GM12878 (cell line): ENCODE measurements around the gene KEL. TPM values are rescaled to one million over a fixed set of nuclear protein-coding genes. Genes with fewer than 3 reads are reported as not detected.

Source experiments
- CEBPB ChIP-seq, 2 experiments: fragments of 150-350 bp in 1 of 2; IDR thresholded peaks; 2 replicates each; pipeline ENCODE4 v1.6.1; 2012 to 2014; ENCODE audit warnings: low read depth in 2 of 2, low read length in 2 of 2, borderline replicate concordance in 1 of 2, inconsistent platforms in 1 of 2
- CEBPZ ChIP-seq: fragments of 150-350 bp; IDR thresholded peaks from 2 replicates; pipeline ENCODE4 v1.6.1; 2016; ENCODE audit warnings: low read depth, low read length
- E4F1 ChIP-seq: fragments of 450-650 bp; IDR thresholded peaks from 2 replicates; pipeline ENCODE4 v1.6.1; 2018; ENCODE audit warnings: borderline replicate concordance, mild to moderate bottlenecking; ENCODE audit not compliant: partially characterized antibody
- GABPA ChIP-seq: IDR thresholded peaks from 2 replicates; pipeline ENCODE4 v1.6.1; 2014; ENCODE audit warnings: antibody characterized with exemption, low read depth, mild to moderate bottlenecking, inconsistent platforms
- IRF3 ChIP-seq: fragments of 450-650 bp; IDR thresholded peaks from 2 replicates; pipeline ENCODE4 v1.6.1; 2014; ENCODE audit warnings: mild to moderate bottlenecking
- RAD51 ChIP-seq: fragments of 450-650 bp; IDR thresholded peaks from 2 replicates; pipeline ENCODE4 v1.6.1; 2016; ENCODE audit warnings: moderate library complexity, mild to moderate bottlenecking, inconsistent platforms
- REST ChIP-seq: IDR thresholded peaks from 2 replicates; pipeline ENCODE4 v1.6.1; 2012; ENCODE audit warnings: mild to moderate bottlenecking, low read depth, low read length
- ZBTB4 ChIP-seq: fragments of 450-650 bp; formaldehyde crosslinking; IDR thresholded peaks from 2 replicates; pipeline ENCODE4 v1.4.0; 2022; ENCODE audit warnings: mild to moderate bottlenecking, moderate library complexity
- ZNF217 ChIP-seq: fragments of 450-650 bp; IDR thresholded peaks from 2 replicates; pipeline ENCODE4 v1.6.1; 2017; ENCODE audit warnings: antibody characterized with exemption, mild to moderate bottlenecking
- polyA plus RNA-seq, 11 experiments: library from polyadenylated mRNA; depleted of rRNA in 4 of 11; unstranded in 6 of 11; stranded (reverse) in 5 of 11; fragments of >200 nt; fragmentation: Nextera tagmentation in 4 of 11; fragmentation: Illumina TruSeq in 1 of 11; extraction: Ambion mirVana in 4 of 11; extraction: Trizol in 1 of 11; gene quantifications; 1 replicate in 1 of 11; 2 replicates in 10 of 11; pipeline versions ENCODE4 v1.2.1 to v1.2.3, GENCODE V29; 2011 to 2016; ENCODE audit warnings: inconsistent platforms in 2 of 11, missing spikeins in 2 of 11, low read depth in 1 of 11
- total RNA-seq, 4 experiments: library from RNA; depleted of rRNA in 3 of 4; stranded (reverse); fragments of >200 nt in 3 of 4; fragmentation: Illumina TruSeq in 1 of 4; extraction: Trizol in 1 of 4; gene quantifications; 2 replicates each; pipeline versions ENCODE4 v1.2.1 to v1.2.3, GENCODE V29; 2013 to 2021

Gene KEL
- total and polyA plus RNA-seq, 10 of the 15 experiments (the other 5 are each of a cell fraction or from before 2014, with no cell fraction given), result 0.10 to 0.73 (median 0.23) TPM; not detected in 2

GRCh38 chr7:142959202-142959601 is 3.0 kb downstream of the KEL start (continued):
- no peak for TF ChIP-seq ZBTB4
- TF ChIP-seq GABPA, result no peak
- no peak for TF ChIP-seq CEBPZ
- TF ChIP-seq CEBPB (IDR thresholded peaks at IDR 0.05; ENCODE audit: borderline replicate concordance in 1 of 2, low read depth in 2 of 2, low read length in 2 of 2), result no peak
- no peak for TF ChIP-seq RAD51
- TF ChIP-seq IRF3, result no peak
- TF ChIP-seq E4F1, result no peak
- TF ChIP-seq ZNF217, result no peak
- TF ChIP-seq REST, result no peak
